Sigmoid colon (tissue), 7 donors: ENCODE results near the gene NRG3. TPM values are rescaled to one million over a fixed set of nuclear protein-coding genes. Genes with fewer than 3 reads are reported as not detected.

Source experiments
- DNase-seq: peaks from one replicate; pipeline ENCODE4 v3.0.0-alpha.2; 2019
- H3K27ac ChIP-seq, 4 donors: fragments of 200-600 bp; sonication (generic); one replicate each; pipeline ENCODE4 v1.5.1; 2016 to 2019; ENCODE audit warnings: mild to moderate bottlenecking in 1 of 4
- H3K27me3 ChIP-seq, 3 donors: fragments of 200-600 bp; sonication (generic); one replicate each; pipeline ENCODE4 v1.5.1; 2019; ENCODE audit warnings: mild to moderate bottlenecking in 1 of 3
- H3K36me3 ChIP-seq, 4 donors: fragments of 200-600 bp; sonication (generic); one replicate each; pipeline ENCODE4 v1.5.1; 2016 to 2019
- H3K4me1 ChIP-seq, 4 donors: fragments of 200-600 bp; sonication (generic); one replicate each; pipeline ENCODE4 v1.5.1; 2017 to 2019
- H3K4me3 ChIP-seq, 4 donors: fragments of 200-600 bp; sonication (generic); one replicate each; pipeline ENCODE4 v1.5.1; 2017 to 2019; ENCODE audit warnings: mild to moderate bottlenecking in 2 of 4, moderate library complexity in 1 of 4
- H3K9me3 ChIP-seq, 4 donors: fragments of 200-600 bp in 3 of 4; sonication (generic) in 3 of 4; one replicate each; pipeline versions ENCODE4 v1.5.1 to v1.6.1; 2013 to 2019
- EP300 ChIP-seq, 4 donors: sonication (generic); formaldehyde crosslinking; IDR thresholded peaks; one replicate each; pipeline ENCODE4 v1.6.1; 2017; ENCODE audit warnings: antibody characterized with exemption in 4 of 4
- POLR2A ChIP-seq, 2 donors: fragments of 450-650 bp; IDR thresholded peaks; one replicate each; pipeline ENCODE4 v1.6.1; 2016; ENCODE audit warnings: antibody characterized with exemption in 2 of 2, mild to moderate bottlenecking in 2 of 2, moderate library complexity in 2 of 2
- POLR2AphosphoS5 ChIP-seq, 4 donors: sonication (generic); formaldehyde crosslinking; IDR thresholded peaks; one replicate each; pipeline ENCODE4 v1.6.1; 2017; ENCODE audit warnings: antibody characterized with exemption in 4 of 4
- WGBS, 2 donors: extraction: QIAGEN DNeasy Blood & Tissue Kit; methylation state at CpG; one replicate each; pipeline ENCODE4 v1.1.7; 2013; 5-methylcytosine and 5-hydroxymethylcytosine counted together
- intact Hi-C: fragments of 100-400 bp; cut with DNase I; formaldehyde crosslinking; loops from one replicate; pipeline ENCODE4 v1.15.1; 2023
- polyA plus RNA-seq, 3 donors: library from polyadenylated mRNA; stranded (reverse); fragments of 200-250 nt; gene quantifications; one replicate each; pipeline ENCODE4 v1.2.3, GENCODE V29; 2013
- total RNA-seq, 4 donors: library from RNA; depleted of rRNA; stranded (reverse); fragments of >200 nt; gene quantifications; one replicate each; pipeline ENCODE4 v1.1.0, GENCODE V29; 2016
- TF ChIP-seq, protein P1 (sequence below), 4 experiments: fragments of 450-650 bp in 3 of 4; fragments of 200-600 bp in 1 of 4; IDR thresholded peaks; one replicate each; pipeline ENCODE4 v1.5.1; 2016 to 2019; ENCODE audit warnings: antibody characterized with exemption in 4 of 4, mild to moderate bottlenecking in 3 of 4, moderate library complexity in 2 of 4
- donor health status: healthy with polysubstance abuse.
- donor health status: Bipolar disorder and iron deficiency.
- donor health status: healthy.

The NRG3 gene
- total and polyA plus RNA-seq, 7 donors = 0.17 to 2.2 (median 0.82) TPM; not detected in 2

- Histone ChIP-seq H3K9me3 (no peaks in the 10 kb centered on the region), H3K27me3 (no peaks in the 10 kb centered on the region), H3K36me3 (no peaks in the 10 kb centered on the region), H3K4me1 (no peaks in the 10 kb centered on the region), H3K27ac (no peak overlapping the region), H3K4me3 (no peak overlapping the region)
- intact Hi-C loops = no loop called here
- DNase-seq = no peak
- WGBS, 2 donors = 47 to 66% methylated on average over 3 of the region's 3 CpGs
- TF ChIP-seq POLR2AphosphoS5 (IDR thresholded peaks at IDR 0.05) = no peak
- no peak for TF ChIP-seq EP300 (IDR thresholded peaks at IDR 0.05)
- TF ChIP-seq, protein P1, sequence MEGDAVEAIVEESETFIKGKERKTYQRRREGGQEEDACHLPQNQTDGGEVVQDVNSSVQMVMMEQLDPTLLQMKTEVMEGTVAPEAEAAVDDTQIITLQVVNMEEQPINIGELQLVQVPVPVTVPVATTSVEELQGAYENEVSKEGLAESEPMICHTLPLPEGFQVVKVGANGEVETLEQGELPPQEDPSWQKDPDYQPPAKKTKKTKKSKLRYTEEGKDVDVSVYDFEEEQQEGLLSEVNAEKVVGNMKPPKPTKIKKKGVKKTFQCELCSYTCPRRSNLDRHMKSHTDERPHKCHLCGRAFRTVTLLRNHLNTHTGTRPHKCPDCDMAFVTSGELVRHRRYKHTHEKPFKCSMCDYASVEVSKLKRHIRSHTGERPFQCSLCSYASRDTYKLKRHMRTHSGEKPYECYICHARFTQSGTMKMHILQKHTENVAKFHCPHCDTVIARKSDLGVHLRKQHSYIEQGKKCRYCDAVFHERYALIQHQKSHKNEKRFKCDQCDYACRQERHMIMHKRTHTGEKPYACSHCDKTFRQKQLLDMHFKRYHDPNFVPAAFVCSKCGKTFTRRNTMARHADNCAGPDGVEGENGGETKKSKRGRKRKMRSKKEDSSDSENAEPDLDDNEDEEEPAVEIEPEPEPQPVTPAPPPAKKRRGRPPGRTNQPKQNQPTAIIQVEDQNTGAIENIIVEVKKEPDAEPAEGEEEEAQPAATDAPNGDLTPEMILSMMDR (IDR thresholded peaks at IDR 0.05) = no peak
- no peak for TF ChIP-seq POLR2A (IDR thresholded peaks at IDR 0.05)
These were observed 45.3 kb downstream of the NRG3 start for GRCh38 chr10:81920213-81920829.

DNA sequence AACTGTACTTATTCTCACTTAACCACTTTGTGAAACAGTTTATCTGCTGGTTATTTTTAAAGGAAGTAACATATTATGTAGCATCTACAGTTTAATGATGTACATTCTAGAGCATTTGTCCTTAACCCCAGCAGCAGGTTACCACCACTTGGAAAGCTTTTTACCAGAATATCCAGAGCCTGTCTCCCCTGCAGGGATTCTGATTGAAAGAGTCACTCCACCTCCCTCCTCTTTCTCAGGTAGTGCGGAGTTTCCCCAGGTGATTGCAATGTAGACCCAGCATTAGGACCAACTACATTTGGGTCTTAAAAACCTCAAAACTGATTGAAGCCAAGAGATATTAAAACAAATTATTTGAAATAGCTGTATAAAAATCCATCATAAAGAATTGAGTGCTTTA lies 53.1 kb downstream of the NRG3 start:
- TF ChIP-seq EP300 (IDR thresholded peaks at IDR 0.05) (no peak), POLR2A (IDR thresholded peaks at IDR 0.05) (no peak), POLR2AphosphoS5 (IDR thresholded peaks at IDR 0.05) (no peak)
- TF ChIP-seq, protein P1 (IDR thresholded peaks at IDR 0.05) = no peak
- no peaks in the 10 kb centered on the region for H3K36me3 ChIP-seq
- no peak for DNase-seq
- no peak overlapping the region for H3K27ac ChIP-seq
- H3K9me3 ChIP-seq = no peaks in the 10 kb centered on the region
- 92 to 93% methylated on average over 1 of the region's 1 CpG for WGBS, 2 donors
- intact Hi-C loops = no loop called here
- no peaks in the 10 kb centered on the region for H3K4me1 ChIP-seq
- no peak overlapping the region for H3K4me3 ChIP-seq
- H3K27me3 ChIP-seq = no peaks in the 10 kb centered on the region

DNA sequence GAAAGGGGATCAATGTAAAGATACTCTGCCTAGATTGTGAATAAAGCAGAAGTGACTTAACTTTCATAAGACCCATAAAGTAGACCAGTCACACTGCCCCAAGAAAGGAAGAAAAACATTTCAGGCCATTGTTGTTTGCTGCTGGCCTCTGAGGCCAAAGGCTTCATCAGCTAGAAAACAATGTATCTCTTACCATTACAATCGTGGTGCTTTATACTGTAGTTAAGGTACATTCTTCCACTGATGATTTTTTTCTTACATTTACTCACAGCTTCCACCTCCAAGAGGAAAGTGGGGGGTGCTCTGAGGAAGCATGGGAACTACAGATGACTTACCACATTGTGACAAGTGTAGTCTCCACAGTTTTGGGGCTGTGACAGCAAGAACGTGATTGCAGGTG lies 68.6 kb downstream of the NRG3 start:
- intact Hi-C loops = no loop called here
- TF ChIP-seq EP300 (IDR thresholded peaks at IDR 0.05) (no peak), POLR2A (IDR thresholded peaks at IDR 0.05) (no peak), POLR2AphosphoS5 (IDR thresholded peaks at IDR 0.05) (no peak)
- TF ChIP-seq, protein P1 (IDR thresholded peaks at IDR 0.05) = no peak
- Histone ChIP-seq H3K4me3 (no peak overlapping the region), H3K27me3 (no peaks in the 10 kb centered on the region), H3K27ac (no peak overlapping the region), H3K36me3 (no peaks in the 10 kb centered on the region), H3K4me1 (no peaks in the 10 kb centered on the region), H3K9me3 (no peaks in the 10 kb centered on the region)
- no peak for DNase-seq
- 70 to 73% methylated on average over 2 of the region's 2 CpGs for WGBS, 2 donors

GRCh38 chr10:81944609-81945008 lies 69.6 kb downstream of the NRG3 start:
- H3K4me1 ChIP-seq = no peaks in the 10 kb centered on the region
- TF ChIP-seq, protein P1 (IDR thresholded peaks at IDR 0.05) = no peak
- TF ChIP-seq POLR2A (IDR thresholded peaks at IDR 0.05) = no peak
- DNase-seq = no peak
- no peaks in the 10 kb centered on the region for H3K27me3 ChIP-seq
- H3K4me3 ChIP-seq = no peak overlapping the region
- H3K27ac ChIP-seq = no peak overlapping the region
- no peaks in the 10 kb centered on the region for H3K9me3 ChIP-seq
- intact Hi-C loops = no loop called here
- 76 to 84% methylated on average over 2 of the region's 2 CpGs for WGBS, 2 donors
- H3K36me3 ChIP-seq = no peaks in the 10 kb centered on the region

DNA sequence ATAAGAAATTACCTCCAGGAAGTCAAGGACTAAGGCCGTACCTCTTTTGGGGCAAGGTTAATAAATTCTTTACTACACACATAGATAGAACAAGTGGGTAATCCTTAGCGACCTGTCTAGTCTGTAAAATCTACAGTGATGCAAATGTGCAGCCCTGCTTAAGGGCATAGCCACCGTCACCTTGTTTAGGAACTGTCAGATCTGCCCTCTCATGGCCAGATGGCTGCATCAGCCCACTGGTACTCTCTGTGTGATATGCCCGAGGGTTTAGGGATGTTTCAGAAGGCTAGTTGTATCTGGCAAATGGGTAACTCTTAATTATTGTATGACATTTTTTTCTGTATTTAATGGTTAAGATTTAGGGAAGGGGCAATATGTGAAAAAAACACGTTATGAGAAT lies 74.3 kb downstream of the NRG3 start:
- TF ChIP-seq, protein P1 (IDR thresholded peaks at IDR 0.05) = no peak
- TF ChIP-seq POLR2AphosphoS5 (IDR thresholded peaks at IDR 0.05) (no peak), POLR2A (IDR thresholded peaks at IDR 0.05) (no peak), EP300 (IDR thresholded peaks at IDR 0.05) (no peak)
- no peak overlapping the region for H3K27ac ChIP-seq
- intact Hi-C loops = no loop called here
- DNase-seq = no peak
- no peaks in the 10 kb centered on the region for H3K36me3 ChIP-seq
- H3K4me3 ChIP-seq = no peak overlapping the region
- H3K4me1 ChIP-seq = no peaks in the 10 kb centered on the region
- no peaks in the 10 kb centered on the region for H3K27me3 ChIP-seq
- WGBS, 2 donors = 56 to 75% methylated on average over 5 of the region's 5 CpGs
- H3K9me3 ChIP-seq = no peaks in the 10 kb centered on the region
